CD14-positive monocyte (primary cell): ENCODE results near the gene OR10H5. TPM values are rescaled to one million over a fixed set of nuclear protein-coding genes. Genes with fewer than 3 reads are reported as not detected.

ENCODE experiments used
- DNase-seq, 3 donors: peaks; one replicate each; pipeline ENCODE4 v3.0.0-alpha.2; 2011 to 2022
- H2AFZ ChIP-seq: 2 replicates; pipeline ENCODE4 v1.6.0; 2012; ENCODE audit warnings: mild to moderate bottlenecking, low read depth, low read length, inconsistent platforms; ENCODE audit not compliant: insufficient read depth, poor library complexity, severe bottlenecking
- H3K27ac ChIP-seq, 2 donors: 1 replicate in 1 of 2; 2 replicates in 1 of 2; pipeline ENCODE4 v1.5.1; 2012 to 2013; ENCODE audit warnings: low read length in 2 of 2, control low read depth in 1 of 2, inconsistent platforms in 1 of 2, low read depth in 1 of 2, mild to moderate bottlenecking in 1 of 2
- H3K27me3 ChIP-seq, 2 donors: one replicate each; pipeline versions ENCODE4 v1.6.0 to v1.6.1; 2011 to 2013; ENCODE audit warnings: low read length in 2 of 2; ENCODE audit not compliant: control insufficient read depth in 2 of 2, insufficient read depth in 2 of 2
- H3K36me3 ChIP-seq, 2 donors: replicated peaks in 1 of 2; 1 replicate in 1 of 2; 2 replicates in 1 of 2; pipeline versions ENCODE4 v1.5.1 to v1.6.1; 2012 to 2013; ENCODE audit warnings: low read length in 2 of 2, control low read depth in 1 of 2, inconsistent platforms in 1 of 2, mild to moderate bottlenecking in 1 of 2; ENCODE audit not compliant: insufficient read depth in 2 of 2, control insufficient read depth in 1 of 2
- H3K4me1 ChIP-seq, 2 donors: 1 replicate in 1 of 2; 2 replicates in 1 of 2; pipeline versions ENCODE4 v1.5.1 to v1.6.1; 2012 to 2013; ENCODE audit warnings: low read length in 2 of 2, control low read depth in 1 of 2, inconsistent platforms in 1 of 2, mild to moderate bottlenecking in 1 of 2, moderate library complexity in 1 of 2; ENCODE audit not compliant: insufficient read depth in 2 of 2, control insufficient read depth in 1 of 2
- H3K4me2 ChIP-seq: replicated peaks from 2 replicates; pipeline ENCODE3; 2012; ENCODE audit warnings: low read length, moderate library complexity, mild to moderate bottlenecking; ENCODE audit not compliant: poor library complexity, severe bottlenecking; ENCODE audit errors: extremely low read depth
- H3K4me3 ChIP-seq, 3 experiments: fragments of 200-600 bp in 1 of 3; sonication (generic) in 1 of 3; replicated peaks in 1 of 3; 1 replicate in 2 of 3; 2 replicates in 1 of 3; pipeline ENCODE4 v1.5.1; 2011 to 2013; ENCODE audit warnings: low read length in 3 of 3, mild to moderate bottlenecking in 3 of 3, control low read depth in 2 of 3, low read depth in 2 of 3, inconsistent platforms in 1 of 3, moderate library complexity in 1 of 3
- H3K79me2 ChIP-seq: 2 replicates; pipeline ENCODE4 v1.6.0; 2012; ENCODE audit warnings: mild to moderate bottlenecking, control low read depth, inconsistent platforms, low read length, moderate library complexity; ENCODE audit not compliant: insufficient read depth
- H3K9ac ChIP-seq: 2 replicates; pipeline ENCODE4 v1.6.0; 2017; ENCODE audit warnings: low read length, mild to moderate bottlenecking; ENCODE audit not compliant: insufficient read depth, poor library complexity, severe bottlenecking
- H3K9me3 ChIP-seq, 2 donors: replicated peaks in 1 of 2; 1 replicate in 1 of 2; 2 replicates in 1 of 2; pipeline versions ENCODE4 v1.5.1 to v1.6.1; 2012 to 2013; ENCODE audit warnings: low read length in 2 of 2, control low read depth in 1 of 2; ENCODE audit not compliant: control insufficient read depth in 1 of 2, insufficient read depth in 1 of 2
- H4K20me1 ChIP-seq: 2 replicates; pipeline ENCODE4 v1.6.0; 2012; ENCODE audit warnings: mild to moderate bottlenecking, low read length, control low read depth, moderate library complexity; ENCODE audit not compliant: insufficient read depth
- H3K27ac Mint-ChIP-seq, 7 donors: one replicate each; pipeline ENCODE4 v1.8.0; 2020; ENCODE audit warnings: mild to moderate bottlenecking in 7 of 7, mixed read lengths in 7 of 7, moderate library complexity in 6 of 7, inconsistent platforms in 2 of 7
- H3K27me3 Mint-ChIP-seq, 3 donors: one replicate each; pipeline ENCODE4 v1.8.0; 2021 to 2022; ENCODE audit warnings: low read depth in 3 of 3, mild to moderate bottlenecking in 3 of 3, mixed read lengths in 3 of 3, moderate library complexity in 3 of 3, inconsistent platforms in 1 of 3
- H3K36me3 Mint-ChIP-seq, 2 donors: one replicate each; pipeline ENCODE4 v1.8.0; 2020; ENCODE audit warnings: mixed read lengths in 2 of 2, inconsistent platforms in 1 of 2, mild to moderate bottlenecking in 1 of 2
- H3K4me1 Mint-ChIP-seq: one replicate; pipeline ENCODE4 v1.8.0; 2020; ENCODE audit warnings: mild to moderate bottlenecking, mixed read lengths
- H3K4me3 Mint-ChIP-seq, 2 donors: one replicate each; pipeline ENCODE4 v1.8.0; 2020; ENCODE audit warnings: mild to moderate bottlenecking in 2 of 2, mixed read lengths in 2 of 2, moderate library complexity in 1 of 2
- H3K9me3 Mint-ChIP-seq, 7 donors: one replicate each; pipeline ENCODE4 v1.8.0; 2020 to 2022; ENCODE audit warnings: mixed read lengths in 7 of 7, mild to moderate bottlenecking in 6 of 7, moderate library complexity in 6 of 7, inconsistent platforms in 2 of 7
- CTCF ChIP-seq: fragments of 200-600 bp; IDR thresholded peaks from one replicate; pipeline ENCODE4 v1.8.0; 2022; ENCODE audit warnings: antibody characterized with exemption, mild to moderate bottlenecking
- WGBS: methylation state at CpG from one replicate; pipeline ENCODE4 v1.1.5; 2013; ENCODE audit warnings: missing lambda C conversion rate; ENCODE audit not compliant: insufficient coverage; 5-methylcytosine and 5-hydroxymethylcytosine counted together
- intact Hi-C, 2 donors: fragments of 100-400 bp; cut with micrococcal nuclease; formaldehyde crosslinking; loops; one replicate each; pipeline versions ENCODE4 v1.15.0 to v1.15.1; 2023
- polyA plus RNA-seq, 3 donors: library from polyadenylated mRNA; depleted of rRNA in 1 of 3; unstranded in 2 of 3; stranded (reverse) in 1 of 3; fragments of 300-500 nt in 2 of 3; fragments of >200 nt in 1 of 3; fragmentation: Illumina TruSeq in 2 of 3; gene quantifications; 1 replicate in 2 of 3; 2 replicates in 1 of 3; pipeline ENCODE4 v1.2.3, GENCODE V29; 2012 to 2021

Gene OR10H5
- polyA plus RNA-seq, 3 donors = not detected

- Mint-ChIP-seq H3K36me3 (no peaks in the 10 kb centered on the region), H3K4me1 (peaks cover 2% of the 10 kb centered on the region), H3K27me3 (peaks cover 7 to 23% (median 8%) of the 10 kb centered on the region in 3 donors), H3K27ac (no peak overlapping the region), H3K9me3 (peaks cover 0 to 5% (median 4%) of the 10 kb centered on the region in 7 donors), H3K4me3 (no peak overlapping the region)
- intact Hi-C loops = no loop called here
- no peak overlapping the region for H3K4me3 ChIP-seq
- no peak overlapping the region for H2AFZ ChIP-seq
- H3K27me3 ChIP-seq = no peaks in the 10 kb centered on the region
- no peak for DNase-seq
- no peak for TF ChIP-seq CTCF
- no peak overlapping the region for H3K4me2 ChIP-seq
- 61% methylated on average over 5 of the region's 7 CpGs for WGBS
- no peaks in the 10 kb centered on the region for H3K9me3 ChIP-seq
- no peaks in the 10 kb centered on the region for H3K36me3 ChIP-seq
- H3K27ac ChIP-seq = no peak overlapping the region
- H3K9ac ChIP-seq = no peak overlapping the region
- no peaks in the 10 kb centered on the region for H3K79me2 ChIP-seq
- H3K4me1 ChIP-seq = no peaks in the 10 kb centered on the region
- no peaks in the 10 kb centered on the region for H4K20me1 ChIP-seq
Observed at GRCh38 chr19:15810335-15810734, 22.9 kb downstream of the OR10H5 start.

GRCh38 chr19:15811476-15811875, 24.0 kb downstream of the OR10H5 start:
- Histone ChIP-seq H3K36me3 (no peaks in the 10 kb centered on the region), H3K9ac (no peak overlapping the region), H3K9me3 (no peaks in the 10 kb centered on the region), H2AFZ (no peak overlapping the region), H3K27me3 (no peaks in the 10 kb centered on the region), H3K4me1 (no peaks in the 10 kb centered on the region), H3K4me3 (no peak overlapping the region), H3K79me2 (no peaks in the 10 kb centered on the region), H4K20me1 (no peaks in the 10 kb centered on the region), H3K27ac (no peak overlapping the region), H3K4me2 (no peak overlapping the region)
- Mint-ChIP-seq H3K4me3 (no peak overlapping the region), H3K27me3 (peaks cover 6 to 20% (median 7%) of the 10 kb centered on the region in 3 donors), H3K9me3 (peaks cover 0 to 5% (median 4%) of the 10 kb centered on the region in 7 donors), H3K4me1 (peaks cover 2% of the 10 kb centered on the region), H3K27ac (no peak overlapping the region), H3K36me3 (no peaks in the 10 kb centered on the region)
- intact Hi-C loops = no loop called here
- 92% methylated on average over 2 of the region's 4 CpGs for WGBS
- no peak for TF ChIP-seq CTCF
- DNase-seq = no peak
